GM21619 (cell line): ENCODE results near the gene ASPSCR1.

ENCODE experiments used
- ATAC-seq: cut with Tn5 transposase; IDR thresholded peaks from one replicate; pipeline ENCODE4 v1.9.1; 2021; ENCODE audit not compliant: unreplicated experiment

ASPSCR1 gene

DNA sequence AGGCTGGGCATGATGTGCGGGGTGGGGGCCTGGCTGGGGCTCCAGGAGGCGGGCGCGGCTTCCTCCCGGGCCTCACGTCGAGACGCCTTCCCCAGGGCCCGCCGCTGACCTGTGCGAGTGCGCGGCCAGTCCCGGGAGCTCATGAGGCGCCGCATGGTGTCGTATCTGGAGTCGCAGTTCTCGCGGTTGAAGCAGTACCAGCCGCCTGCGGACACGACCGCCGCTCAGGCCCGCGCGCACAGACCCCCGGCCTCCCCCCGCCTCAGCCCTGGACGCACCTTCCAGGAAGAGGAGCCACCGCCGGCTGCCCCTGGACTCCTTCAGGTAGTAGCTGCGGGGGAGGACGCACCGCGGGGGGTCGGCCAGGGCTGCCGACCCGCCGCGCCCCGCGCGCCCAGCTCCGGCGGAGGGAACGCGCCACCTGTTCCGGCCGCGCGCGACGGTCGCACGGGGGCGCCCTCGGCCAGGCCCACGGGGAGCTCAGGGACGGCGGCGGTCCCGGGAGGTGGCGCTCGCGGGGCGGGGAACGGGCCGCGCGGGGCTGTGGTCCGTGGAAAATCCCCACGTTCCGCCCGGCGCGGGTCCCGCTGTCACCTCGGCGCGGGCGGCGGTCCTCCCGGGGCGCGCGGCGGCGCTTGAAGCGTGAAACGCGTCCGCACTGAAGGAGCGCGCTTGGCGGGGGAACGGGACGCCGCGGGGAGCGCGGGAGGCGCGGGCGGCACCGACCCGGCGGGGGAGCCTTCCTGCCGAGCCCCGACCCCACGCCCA lies 17.9 kb upstream of the ASPSCR1 start:
- peak; percentile 56 for ATAC-seq

DNA sequence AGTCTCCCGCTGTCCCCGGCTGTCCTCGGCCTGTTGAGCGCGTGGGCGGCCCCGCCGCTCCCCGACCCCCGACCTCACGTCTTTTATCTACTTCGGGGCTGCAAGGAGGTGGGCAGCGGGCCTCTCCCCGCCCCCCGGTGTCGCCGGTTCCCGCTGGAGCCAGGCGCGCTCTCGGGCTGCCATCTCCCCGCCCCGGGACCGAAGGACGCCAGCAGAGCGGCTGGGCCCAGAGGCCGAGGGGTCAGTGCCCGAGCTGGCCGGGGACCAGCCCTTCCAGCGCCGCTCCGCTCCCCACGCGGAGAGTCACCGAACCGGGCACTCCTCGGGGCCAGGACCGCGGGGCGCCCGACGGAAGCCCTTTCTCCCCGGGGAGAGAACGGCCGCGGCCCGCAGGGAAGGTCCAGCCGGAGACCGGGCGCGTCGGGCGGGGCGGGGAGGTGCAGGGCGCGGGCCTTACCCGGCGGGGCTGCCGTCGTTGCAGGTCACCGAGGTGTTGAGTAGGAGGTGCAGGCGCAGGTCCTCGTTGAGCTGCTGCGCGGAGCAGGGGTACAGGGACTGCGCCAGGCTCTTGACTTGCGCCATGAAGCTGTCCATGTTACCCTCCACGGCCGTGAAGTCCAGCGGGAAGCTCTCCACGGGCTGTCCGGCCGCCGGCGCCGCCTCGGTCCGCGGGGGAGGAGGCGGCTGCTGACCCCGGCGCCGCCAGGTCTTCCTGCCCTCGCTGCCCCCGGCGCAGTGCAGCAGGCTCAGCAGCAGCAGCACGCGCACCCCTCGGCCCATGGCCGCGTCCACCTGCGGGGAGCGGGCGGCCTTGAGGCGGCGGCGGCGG lies 17.1 kb upstream of the ASPSCR1 start:
- ATAC-seq, result no peak

DNA sequence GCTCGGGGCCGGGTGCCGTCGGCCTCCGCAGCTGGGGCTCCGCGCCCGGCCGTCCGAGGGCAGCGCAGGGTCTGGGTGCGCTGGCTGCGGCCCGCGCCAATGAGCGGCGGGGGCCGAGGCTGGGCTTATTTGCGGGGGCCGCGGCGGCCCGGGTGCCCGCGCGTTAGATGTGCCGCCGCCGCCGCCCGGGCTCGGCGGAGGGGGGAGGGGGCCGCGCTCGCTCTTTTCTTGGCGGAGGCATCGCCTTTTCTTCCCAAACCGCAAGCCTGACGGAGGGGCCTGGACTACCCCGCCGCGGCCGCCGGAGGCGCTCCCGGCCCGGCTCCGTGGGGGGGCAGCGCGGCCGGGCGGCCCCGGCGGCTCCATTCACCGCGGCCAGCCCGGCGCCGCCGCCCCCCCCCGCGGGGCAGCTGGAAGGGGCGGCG lies 16.3 kb upstream of the ASPSCR1 start, which contains the start of gene NOTUM:
NOTUM (minus strand) TSS at position 101 of the 425 bp plus-strand sequence. CDS start 278 bp downstream, outside the sequence.
- ATAC-seq, result no peak

DNA sequence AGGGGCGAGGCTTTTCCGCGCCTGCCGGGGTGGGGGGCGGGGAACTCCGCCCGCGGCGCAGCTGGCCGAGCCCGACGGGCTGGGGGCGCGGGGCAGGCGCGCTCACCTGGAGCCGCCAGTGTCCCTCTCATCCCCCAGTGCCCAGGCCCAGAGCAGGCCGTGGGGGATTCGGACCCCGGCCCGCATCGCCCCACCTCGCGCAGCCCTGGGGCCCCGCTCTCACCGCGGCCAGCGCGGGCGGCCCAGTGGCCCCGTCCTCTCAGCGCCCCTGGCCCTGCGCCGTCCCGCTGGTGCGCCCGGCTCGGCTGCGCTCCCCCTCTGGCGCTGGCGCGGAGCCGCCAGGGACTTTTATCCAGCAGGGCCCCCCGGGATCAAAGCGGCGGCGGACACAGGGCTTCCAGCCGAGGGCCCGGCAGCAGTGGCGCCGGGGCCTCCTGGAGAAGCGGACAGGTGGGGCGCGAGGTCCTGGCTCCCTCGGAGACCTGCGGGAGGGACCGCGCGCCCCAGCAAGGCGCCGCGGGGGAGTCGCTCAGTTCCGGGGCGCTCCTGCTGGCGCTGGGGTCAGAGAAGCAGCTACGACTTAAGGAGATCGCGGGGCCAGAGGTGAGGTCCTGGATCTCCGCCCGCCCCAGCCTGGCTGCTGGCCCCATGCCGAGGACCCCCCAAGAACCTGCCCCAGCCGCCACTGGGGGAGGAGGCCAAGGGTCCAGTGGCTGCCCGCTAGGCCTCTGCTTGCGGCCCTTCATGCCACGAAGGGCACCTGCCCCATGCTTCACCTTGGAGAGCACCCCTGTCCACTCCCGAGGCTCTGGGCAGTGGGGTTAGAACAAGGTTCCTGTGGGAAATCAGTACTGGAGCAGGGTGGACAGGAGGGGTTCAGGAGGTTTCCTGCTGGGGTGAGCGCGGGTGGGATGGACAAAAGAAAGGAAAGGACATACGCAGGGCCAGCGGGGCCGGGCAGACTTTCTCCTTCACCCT lies 15.6 kb upstream of the ASPSCR1 start:
- no peak for ATAC-seq

DNA sequence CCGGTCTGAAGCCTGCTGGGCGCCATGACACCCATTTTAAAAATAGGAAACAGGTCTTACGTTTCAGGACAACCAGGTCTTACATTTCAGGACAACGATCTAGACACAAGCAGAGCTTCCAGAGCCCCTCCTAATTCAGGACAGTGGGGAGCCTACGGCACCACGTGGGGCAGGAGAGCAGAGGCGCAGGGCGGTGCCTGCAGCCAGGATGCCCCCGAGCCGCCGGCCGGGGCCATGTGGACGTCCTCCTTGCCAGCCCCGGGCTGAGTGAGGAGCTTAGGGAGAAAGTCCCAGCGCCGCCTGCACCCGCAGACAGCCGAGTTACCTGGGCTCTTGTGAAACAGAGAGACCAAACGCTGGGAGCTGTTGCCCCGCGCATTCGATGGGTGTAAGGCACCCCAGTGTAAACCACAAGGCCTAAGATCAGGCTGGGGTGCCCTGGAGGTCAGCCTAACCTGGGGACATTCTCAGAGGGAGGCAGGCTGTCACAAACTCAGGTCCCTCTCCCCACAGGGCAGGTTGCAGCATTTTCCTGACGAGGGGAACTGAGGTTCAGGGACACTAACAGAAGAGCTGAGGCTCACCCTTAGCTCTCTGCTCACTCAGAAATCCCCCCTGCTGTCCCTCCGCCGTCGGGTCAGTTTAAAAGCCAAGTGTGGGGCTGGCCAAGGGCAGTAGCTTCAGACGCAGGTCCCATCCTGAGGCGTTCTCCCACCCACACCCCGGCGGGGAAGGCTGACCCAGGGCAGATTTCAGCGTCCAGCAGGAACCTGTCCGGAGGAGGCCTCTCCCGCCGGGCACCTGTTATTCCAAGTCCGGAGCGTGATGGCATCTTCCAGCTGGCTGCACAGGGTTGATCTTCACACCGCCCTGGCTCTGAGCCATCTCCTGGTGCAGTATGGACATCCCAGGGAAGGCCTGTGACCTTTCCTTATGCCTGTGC lies 14.7 kb upstream of the ASPSCR1 start:
- ATAC-seq, result no peak

DNA sequence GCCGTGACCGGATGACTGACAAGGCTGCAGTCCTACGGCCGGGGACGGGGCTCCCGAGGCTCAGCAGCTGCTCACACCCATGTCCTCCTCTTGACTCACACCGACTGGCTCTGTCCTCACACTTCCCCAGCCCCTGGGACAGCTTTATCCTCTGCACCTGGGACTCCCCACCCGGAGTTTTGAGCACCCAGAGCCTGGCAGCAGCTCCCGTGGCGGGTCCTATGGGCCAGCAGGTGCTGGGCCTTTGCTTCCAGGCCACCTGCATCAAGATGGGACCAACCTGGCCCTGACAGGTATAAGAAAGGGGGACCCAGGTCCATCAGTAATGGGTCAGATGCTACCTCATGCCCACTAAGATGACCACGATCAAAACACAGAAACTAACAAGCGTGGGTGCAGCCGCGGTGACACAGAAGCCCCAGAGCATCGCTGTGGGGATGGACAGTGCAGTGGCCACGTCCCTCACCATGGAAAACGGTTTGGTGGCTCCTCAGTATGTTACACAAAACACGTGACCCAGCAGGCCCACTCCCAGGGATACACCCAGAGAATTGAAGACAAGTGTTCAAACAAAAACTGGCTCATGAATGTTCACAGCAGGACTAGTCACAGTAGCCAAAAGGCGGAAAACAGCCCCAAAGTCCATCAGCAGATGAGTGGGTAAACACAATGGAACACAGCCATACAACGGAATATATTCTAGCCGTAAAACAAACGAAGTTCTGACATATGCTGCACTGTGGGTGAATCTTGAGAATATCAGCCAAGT lies 13.2 kb upstream of the ASPSCR1 start:
- ATAC-seq, result no peak

DNA sequence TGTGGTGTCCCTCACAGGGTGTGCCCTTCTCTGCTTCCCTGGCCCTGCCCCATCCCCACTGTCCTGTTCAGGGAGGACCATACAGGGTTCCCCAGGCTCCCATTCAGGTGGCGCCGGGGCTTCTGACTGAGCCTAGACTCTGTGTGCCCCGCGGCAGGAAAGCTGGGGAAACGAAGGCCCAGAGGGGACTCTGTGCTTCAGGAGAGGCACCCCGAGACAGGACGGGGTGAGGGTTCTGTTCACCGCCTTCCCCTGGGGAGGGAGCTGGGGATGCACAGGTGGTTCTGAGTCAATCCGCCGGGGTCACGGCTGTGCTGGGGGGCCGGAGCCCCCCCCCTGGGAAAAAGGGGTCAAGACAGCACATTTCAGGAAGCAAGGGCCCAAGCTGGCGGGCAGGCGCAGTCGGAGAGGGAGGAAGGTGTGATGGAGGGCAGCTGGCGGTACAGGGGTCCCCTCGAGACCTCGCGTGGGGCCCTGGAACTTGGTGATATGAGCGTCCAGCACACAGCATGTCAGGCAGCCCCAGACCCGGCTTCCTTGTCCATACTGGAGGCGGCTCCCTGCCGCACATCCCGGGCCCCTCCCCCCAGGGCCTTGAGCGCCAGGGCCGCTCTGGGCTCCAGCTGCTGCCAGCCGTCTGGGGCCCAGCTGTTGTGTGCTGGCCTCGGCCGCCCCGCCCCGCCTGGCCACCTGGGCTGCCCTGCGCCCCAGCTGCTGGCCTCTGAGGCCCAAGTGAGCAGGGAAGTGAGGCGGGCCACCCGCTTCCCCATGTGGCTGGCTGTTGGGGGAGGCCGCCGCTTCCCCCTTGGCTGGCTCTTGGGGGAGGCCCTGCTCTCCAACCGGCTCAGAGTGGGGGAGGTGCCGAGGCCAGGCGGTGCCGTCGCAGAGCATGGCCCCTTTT lies 10.8 kb upstream of the ASPSCR1 start:
- no peak for ATAC-seq

DNA sequence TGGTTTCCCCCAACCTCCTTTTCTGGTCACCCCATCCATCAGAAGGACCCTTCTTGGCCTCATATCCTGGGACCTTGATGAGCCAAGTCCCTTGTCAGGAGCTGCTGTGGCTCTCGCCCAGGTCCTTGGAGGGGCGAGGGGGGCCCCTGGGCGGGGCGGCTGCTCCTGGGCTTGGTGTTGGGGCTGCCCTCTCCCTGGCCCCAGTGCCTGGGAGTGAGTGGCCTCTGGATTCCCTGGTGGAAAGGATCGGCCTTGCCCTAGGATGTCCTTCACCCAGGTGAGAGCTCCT lies 10.2 kb upstream of the ASPSCR1 start:
- ATAC-seq, result no peak

DNA sequence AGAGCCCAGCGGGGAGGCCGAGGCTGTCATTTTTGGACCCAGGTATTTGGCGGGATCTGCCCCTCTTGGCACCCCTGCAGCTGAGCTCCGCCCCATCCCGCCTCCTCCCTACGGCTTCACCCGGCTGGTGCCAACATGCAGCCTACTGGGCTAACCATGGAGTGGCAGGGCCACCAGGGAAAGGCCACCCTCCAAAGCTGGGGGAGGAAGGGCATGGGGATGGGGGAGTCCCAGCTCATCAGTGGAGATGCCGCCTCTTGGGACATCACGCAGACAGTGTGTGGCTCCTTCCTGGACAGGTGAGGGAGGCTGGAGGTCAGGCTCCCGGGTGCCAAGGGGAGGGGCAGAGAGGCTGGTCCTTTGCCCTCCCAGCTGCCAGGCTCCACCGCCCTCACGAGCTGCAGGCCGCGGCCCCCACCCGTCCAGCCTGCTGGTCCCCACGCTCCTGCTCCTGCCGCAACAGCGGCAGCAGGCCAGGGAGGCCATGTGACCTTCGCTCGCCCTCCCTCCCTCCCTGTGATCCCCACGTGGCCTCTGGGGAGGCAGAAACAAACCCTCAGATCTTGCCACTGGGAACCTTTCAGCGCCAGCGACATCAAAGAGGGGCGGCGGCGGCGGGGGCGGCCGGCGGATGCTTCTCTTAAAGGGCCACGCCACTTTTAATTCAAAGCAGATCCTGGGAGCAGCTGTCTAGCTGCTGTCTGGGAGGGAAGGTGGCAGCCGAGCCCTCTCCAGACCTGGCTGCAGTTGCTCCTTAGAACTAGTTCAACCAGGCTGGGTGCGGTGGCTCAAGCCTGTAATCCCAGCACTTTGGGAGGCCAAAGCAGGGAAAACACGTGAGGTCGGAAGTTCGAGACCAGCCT lies 9.7 kb upstream of the ASPSCR1 start:
- peak; percentile 46 for ATAC-seq

DNA sequence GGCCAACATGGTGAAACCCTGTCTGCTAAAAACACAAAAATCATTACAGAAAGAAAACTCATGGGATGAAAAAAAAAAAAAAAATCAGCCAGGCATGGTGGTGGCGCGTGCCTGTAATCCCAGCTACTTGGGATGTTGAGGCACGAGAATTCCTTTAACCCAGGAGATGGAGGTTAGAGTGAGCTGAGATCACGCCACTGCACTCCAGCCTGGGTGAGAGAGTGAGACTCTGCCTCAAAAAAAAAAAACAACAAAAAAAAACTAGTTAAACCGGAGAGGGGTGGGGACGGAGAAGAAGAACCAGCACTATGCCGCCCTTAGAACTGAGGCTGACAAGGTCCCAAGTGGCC lies 9.1 kb upstream of the ASPSCR1 start:
- no peak for ATAC-seq

DNA sequence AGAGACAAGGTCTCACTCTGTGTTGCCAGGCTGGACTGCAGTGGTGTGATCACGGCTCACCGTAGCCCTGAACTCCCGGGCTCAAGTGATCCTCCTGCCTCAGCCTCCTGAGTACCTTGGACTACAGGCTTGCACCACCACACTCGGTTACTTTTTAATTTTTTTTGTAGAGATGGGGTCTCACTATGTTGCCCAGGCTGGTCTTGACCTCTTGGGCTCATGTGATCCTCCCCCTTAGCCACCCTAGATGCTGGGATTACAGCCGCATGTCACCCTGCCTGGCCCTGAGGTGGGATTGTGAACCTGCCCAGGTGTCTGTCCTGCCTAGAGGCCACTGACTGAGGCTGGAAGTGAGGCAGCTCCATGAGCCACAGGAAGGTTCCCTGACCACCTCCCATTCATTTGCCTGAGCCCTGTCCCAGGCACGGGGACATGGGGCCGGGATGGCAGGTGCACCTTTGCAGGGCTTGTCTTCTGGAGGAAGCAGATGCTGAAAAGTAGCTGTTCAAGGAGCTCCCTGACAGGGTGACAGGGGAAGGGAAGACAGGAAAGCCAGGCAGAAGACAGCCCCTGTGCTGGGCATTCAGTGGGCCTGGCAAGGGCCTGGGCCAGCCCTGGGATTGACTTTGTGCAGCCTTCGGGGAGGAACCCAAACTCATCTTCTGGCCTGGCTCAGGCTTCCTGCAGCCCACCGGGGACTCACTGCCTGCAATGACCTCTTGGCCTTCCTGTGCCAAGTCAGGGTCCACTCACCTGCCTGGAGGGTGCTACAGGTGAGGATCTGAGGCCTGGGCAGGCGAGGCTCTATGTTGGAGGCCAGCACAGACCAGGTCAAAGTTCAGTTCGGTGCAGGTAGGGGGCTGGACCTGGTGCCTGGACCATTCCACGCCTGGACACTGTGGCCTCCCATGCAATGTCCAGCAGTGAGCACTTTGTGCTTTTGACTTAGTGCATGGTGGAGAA lies 8.3 kb upstream of the ASPSCR1 start:
- ATAC-seq, result no peak

DNA sequence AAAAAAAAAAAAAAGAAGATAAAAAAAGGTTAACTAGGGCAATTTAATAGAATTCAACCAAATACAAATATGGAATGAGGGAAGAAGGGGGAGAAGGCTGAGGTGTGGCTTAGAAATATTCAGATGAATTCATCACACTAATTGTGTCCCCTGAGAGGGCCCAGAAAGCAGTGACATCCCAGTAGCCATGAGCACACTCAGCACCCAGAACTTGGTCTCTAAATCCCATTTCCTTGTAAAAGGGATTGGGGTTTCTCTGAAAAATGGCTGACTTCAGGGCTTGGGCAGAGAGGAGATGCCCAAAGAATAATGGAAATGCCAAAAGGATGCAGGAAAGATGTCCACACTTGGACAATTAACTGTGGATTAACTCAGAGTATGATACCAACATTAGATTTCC lies 4.0 kb upstream of the ASPSCR1 start:
- ATAC-seq, result no peak

DNA sequence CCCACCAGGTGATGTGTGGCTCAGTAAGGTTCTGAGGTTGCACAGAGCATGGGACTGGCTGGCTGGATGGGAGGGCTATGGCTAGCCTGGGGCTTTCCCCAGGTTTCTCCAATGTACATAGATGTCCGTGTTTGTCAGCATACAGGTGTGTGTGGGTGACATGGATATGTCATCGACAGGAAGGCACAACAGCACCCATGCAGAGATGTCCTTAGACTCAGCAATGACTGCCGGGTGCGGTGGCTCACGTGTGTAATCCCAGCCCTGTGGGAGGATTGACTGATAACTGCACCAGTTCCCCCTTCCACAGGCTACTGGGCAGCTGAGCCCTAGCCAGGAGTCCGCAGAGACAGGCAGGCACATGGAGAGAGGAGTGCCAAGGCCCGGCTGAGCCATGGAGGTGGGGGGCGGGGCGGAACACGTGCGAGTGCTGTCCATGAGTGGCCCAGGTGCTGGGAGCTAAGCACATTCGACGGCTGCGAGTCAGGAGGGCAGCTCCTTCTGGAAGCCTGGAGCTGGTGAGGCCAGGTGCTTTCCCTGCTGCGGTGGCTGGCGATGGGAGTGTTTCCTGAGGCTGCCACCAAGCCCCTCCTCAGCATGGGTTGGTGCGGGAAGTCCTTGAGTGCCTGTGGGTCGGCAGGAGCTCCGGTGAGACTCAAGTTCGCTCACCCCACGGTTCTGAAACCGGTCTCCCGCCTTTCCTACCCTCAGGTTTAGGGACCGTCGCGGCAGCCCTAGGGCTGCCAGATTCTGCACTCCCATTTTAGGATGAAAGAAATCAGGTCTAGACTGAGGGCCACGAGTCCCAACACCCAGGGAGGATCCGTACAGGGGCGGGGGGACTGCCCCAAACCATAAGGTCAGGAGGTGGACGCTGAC lies 858 bp upstream of the ASPSCR1 start:
- ATAC-seq, result peak; percentile 14

DNA sequence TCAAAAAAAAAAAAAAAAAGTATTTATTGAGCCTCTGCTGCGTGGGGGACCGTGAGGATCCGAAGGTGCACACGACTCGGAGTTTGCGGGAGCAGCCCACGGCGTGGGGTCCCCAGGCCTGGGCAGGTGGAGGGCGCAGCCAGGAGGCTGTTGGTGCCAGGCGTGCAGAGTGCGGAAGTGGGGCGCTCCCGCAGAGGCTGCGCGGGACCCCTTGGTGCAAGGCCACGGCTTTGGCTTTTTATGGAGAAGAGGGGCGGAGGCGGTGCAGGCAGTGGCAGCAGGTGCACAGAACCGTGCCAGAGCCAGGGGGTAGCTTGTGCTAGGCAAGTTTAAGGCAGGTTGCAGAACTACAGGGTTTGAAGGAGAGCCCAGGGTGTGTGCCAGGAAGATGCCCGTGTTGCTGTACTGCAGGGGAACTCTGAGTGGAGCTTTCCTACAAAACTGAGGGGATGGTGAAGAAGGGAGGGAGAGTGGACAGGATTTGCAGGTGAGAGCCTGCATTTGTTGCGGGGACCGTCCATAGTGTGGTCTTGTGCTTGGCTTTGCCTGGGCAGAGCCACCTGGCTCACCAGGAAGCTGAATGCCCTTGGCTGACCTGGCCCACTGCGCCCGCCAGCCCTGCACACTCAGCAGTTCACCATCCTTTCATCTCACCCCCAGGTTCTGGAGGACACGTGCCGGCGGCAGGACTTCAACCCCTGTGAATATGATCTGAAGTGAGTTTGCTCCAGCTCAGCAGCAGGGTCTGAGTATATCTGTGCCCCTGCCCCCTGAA lies 1.3 kb downstream of the ASPSCR1 start:
- no peak for ATAC-seq

DNA sequence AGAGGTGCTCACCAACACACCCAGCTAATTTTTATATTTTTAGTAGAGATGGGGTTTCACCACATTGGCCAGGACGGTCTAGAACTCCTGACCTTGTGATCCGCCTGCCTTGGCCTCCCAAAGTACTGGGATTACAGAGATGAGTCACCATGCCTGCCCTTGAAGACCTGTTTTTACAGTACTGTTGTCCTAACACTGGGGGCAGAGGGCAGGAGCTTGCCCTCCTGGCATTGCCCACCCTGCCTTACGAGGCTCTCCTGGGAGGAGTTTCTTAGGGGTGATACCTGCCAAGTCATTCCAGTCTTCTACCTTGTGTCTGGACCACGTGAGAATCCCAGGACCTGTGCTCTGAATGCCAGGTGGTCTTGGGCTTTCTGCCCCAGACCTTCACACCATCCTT lies 2.7 kb downstream of the ASPSCR1 start:
- no peak for ATAC-seq
